ENCODE data around the gene CITED4. TPM values are rescaled to one million over a fixed set of nuclear protein-coding genes. Genes with fewer than 3 reads are reported as not detected.

CITED4 gene
- total RNA-seq, 1 donor from 2014 or later: 0.98 TPM

- Mint-ChIP-seq H3K27ac (no peak overlapping the region), H3K36me3 (ENCODE audit: low read depth) (no peaks in the 10 kb centered on the region), H3K27me3 (no peaks in the 10 kb centered on the region), H3K9me3 (no peaks in the 10 kb centered on the region), H3K4me1 (peaks cover 10% of the 10 kb centered on the region), H3K4me3 (no peak overlapping the region)
- peak; percentile 46 for TF ChIP-seq CTCF (IDR thresholded peaks at IDR 0.05)
- ATAC-seq (ENCODE audit: low read depth) (peak; percentile 97), DNase-seq (peak; percentile 67)
- ChIA-PET POLR2A (interaction anchor here (0.6 to 1.5 kb wide), 2 partner anchors 76 to 314 kb away, joined by 3 to 4 read pairs; no protein-coding TSS in a partner anchor), CTCF (interaction anchor here (0.6 to 3.6 kb wide), 17 partner anchors 12 to 318 kb away, joined by 3 to 82 read pairs (median 4); partner anchors contain the start of gene CITED4)
- intact Hi-C loops (cut with micrococcal nuclease): loop anchor here (1.0 to 2.0 kb wide), 8 partner anchors 76 to 705 kb away; no protein-coding TSS in a partner anchor
Observed at GRCh38 chr1:40849801-40850592, 12.2 kb downstream of the CITED4 start.

GRCh38 chr1:40848530-40849189 is 13.5 kb downstream of the CITED4 start:
- DNase-seq: no peak
- Mint-ChIP-seq H3K4me3 (no peak overlapping the region), H3K27ac (no peak overlapping the region), H3K36me3 (ENCODE audit: low read depth) (no peaks in the 10 kb centered on the region), H3K4me1 (peaks cover 13% of the 10 kb centered on the region), H3K27me3 (no peaks in the 10 kb centered on the region), H3K9me3 (no peaks in the 10 kb centered on the region)
- CTCF ChIA-PET: interaction anchor here (0.7 to 3.6 kb wide), 7 partner anchors 73 to 285 kb away, joined by 3 to 82 read pairs (median 4); no protein-coding TSS in a partner anchor
- POLR2A ChIA-PET: interaction anchor here (1.5 kb wide), 1 partner anchor 75 kb away, joined by 3 read pairs; no protein-coding TSS in a partner anchor
- no peak for ATAC-seq (ENCODE audit: low read depth)
- intact Hi-C loops (cut with micrococcal nuclease): loop anchor here (2.0 kb wide), 1 partner anchor 704 kb away; no protein-coding TSS in a partner anchor
- TF ChIP-seq CTCF (IDR thresholded peaks at IDR 0.05): no peak

GRCh38 chr1:40847023-40847745 is 15.0 kb downstream of the CITED4 start:
- peaks cover 5% of the 10 kb centered on the region for H3K9me3 Mint-ChIP-seq
- TF ChIP-seq CTCF (IDR thresholded peaks at IDR 0.05): no peak
- intact Hi-C loops (cut with micrococcal nuclease): no loop called here
- POLR2A ChIA-PET: interaction anchor here (1.1 kb wide), 1 partner anchor 15 kb away, joined by 3 read pairs; the partner anchor contains the start of gene CITED4
- no peaks in the 10 kb centered on the region for H3K36me3 Mint-ChIP-seq (ENCODE audit: low read depth)
- H3K27me3 Mint-ChIP-seq: peaks cover 6% of the 10 kb centered on the region
- peaks cover 13% of the 10 kb centered on the region for H3K4me1 Mint-ChIP-seq
- DNase-seq (no peak), ATAC-seq (ENCODE audit: low read depth) (no peak)
- no peak overlapping the region for H3K27ac Mint-ChIP-seq
- no peak overlapping the region for H3K4me3 Mint-ChIP-seq
- CTCF ChIA-PET: interaction anchor here (1.9 kb wide), 1 partner anchor 73 kb away, joined by 5 read pairs; no protein-coding TSS in a partner anchor

GRCh38 chr1:40845895-40846294 is 16.3 kb downstream of the CITED4 start:
- H3K27me3 Mint-ChIP-seq: peaks cover 10% of the 10 kb centered on the region
- peaks cover 13% of the 10 kb centered on the region for H3K4me1 Mint-ChIP-seq
- H3K4me3 Mint-ChIP-seq: no peak overlapping the region
- no peak for TF ChIP-seq CTCF (IDR thresholded peaks at IDR 0.05)
- DNase-seq: no peak
- ChIA-PET POLR2A (interaction anchor here (0.6 kb wide), 1 partner anchor 1519 kb away, joined by 3 read pairs; no protein-coding TSS in a partner anchor), CTCF (interaction anchor here (3.0 kb wide), 1 partner anchor 72 kb away, joined by 18 read pairs; no protein-coding TSS in a partner anchor)
- intact Hi-C loops (cut with micrococcal nuclease): no loop called here
- no peaks in the 10 kb centered on the region for H3K36me3 Mint-ChIP-seq (ENCODE audit: low read depth)
- H3K27ac Mint-ChIP-seq: no peak overlapping the region
- ATAC-seq (ENCODE audit: low read depth): no peak
- H3K9me3 Mint-ChIP-seq: peaks cover 5% of the 10 kb centered on the region

Measured in activated B cell treated with CpG ODN at 0.5 μM for 24 hours (primary cell).